T-helper 17 cell (primary cell): Measurements from ENCODE around the gene RNF126. TPM values are rescaled to one million over a fixed set of nuclear protein-coding genes. Genes with fewer than 3 reads are reported as not detected.
"Not testable (repeated sequence)": the region's sequence is repeated elsewhere in the genome, so short reads cannot be mapped to it uniquely, and the experiment has no call there.

ENCODE experiments used
- ATAC-seq: fragments of 150-1000 bp; cut with Tn5 transposase; 2 replicates; pipeline ENCODE4 v1.10.0; 2021; ENCODE audit warnings: mild to moderate bottlenecking, moderate library complexity
- DNase-seq, 3 donors: peaks; one replicate each; pipeline versions ENCODE4 v3.0.0 to v3.0.0-alpha.2; 2020 to 2021
- H3K9me3 ChIP-seq: one replicate; pipeline ENCODE4 v1.7.0; 2013; ENCODE audit warnings: low read length, mild to moderate bottlenecking; ENCODE audit not compliant: control insufficient read depth, poor library complexity, severe bottlenecking
- H3K27ac Mint-ChIP-seq: one replicate; pipeline ENCODE4 v1.8.0; 2022; ENCODE audit warnings: mild to moderate bottlenecking, moderate library complexity, mixed read lengths
- H3K27me3 Mint-ChIP-seq: one replicate; pipeline ENCODE4 v1.8.0; 2022; ENCODE audit warnings: mixed read lengths
- H3K36me3 Mint-ChIP-seq: one replicate; pipeline ENCODE4 v1.8.0; 2022; ENCODE audit warnings: low read depth, mixed read lengths
- H3K4me1 Mint-ChIP-seq: one replicate; pipeline ENCODE4 v1.8.0; 2022; ENCODE audit warnings: mild to moderate bottlenecking, mixed read lengths
- H3K4me3 Mint-ChIP-seq: one replicate; pipeline ENCODE4 v1.8.0; 2022; ENCODE audit warnings: mild to moderate bottlenecking, moderate library complexity, mixed read lengths
- total RNA-seq, 4 donors: library from RNA in 2 of 4; stranded (reverse) in 2 of 4; gene quantifications; one replicate each; pipeline ENCODE4 v1.2.3 and lab custom pipeline; 2022 to 2026

Gene RNF126
- total RNA-seq, 2 donors from 2014 or later = 105 to 126 TPM

- ATAC-seq (no peak), DNase-seq (no peak)
- H3K27me3 Mint-ChIP-seq = peaks cover 7% of the 10 kb centered on the region
- H3K4me1 Mint-ChIP-seq = peaks cover 9% of the 10 kb centered on the region
- H3K36me3 Mint-ChIP-seq = no peaks in the 10 kb centered on the region
- peak overlapping the region; percentile 92 for H3K4me3 Mint-ChIP-seq
- H3K9me3 ChIP-seq = no peaks in the 10 kb centered on the region
- no peak overlapping the region for H3K27ac Mint-ChIP-seq
Observed at GRCh38 chr19:679418-680286, 16.6 kb upstream of the RNF126 start.

- H3K27me3 Mint-ChIP-seq = peaks cover 9% of the 10 kb centered on the region
- H3K9me3 ChIP-seq = no peaks in the 10 kb centered on the region
- H3K4me3 Mint-ChIP-seq = peak overlapping the region; percentile 75
- H3K4me1 Mint-ChIP-seq = peaks cover 9% of the 10 kb centered on the region
- ATAC-seq = no peak
- DNase-seq = no peak
- no peaks in the 10 kb centered on the region for H3K36me3 Mint-ChIP-seq
- H3K27ac Mint-ChIP-seq = no peak overlapping the region
Observed at GRCh38 chr19:678791-679388, 15.9 kb upstream of the RNF126 start.

GRCh38 chr19:677601-678436, 14.8 kb upstream of the RNF126 start:
- H3K9me3 ChIP-seq = no peaks in the 10 kb centered on the region
- H3K27ac Mint-ChIP-seq = no peak overlapping the region
- H3K4me3 Mint-ChIP-seq = peak overlapping the region; percentile 31
- DNase-seq = no peak
- H3K36me3 Mint-ChIP-seq = no peaks in the 10 kb centered on the region
- H3K27me3 Mint-ChIP-seq = peaks cover 17% of the 10 kb centered on the region
- ATAC-seq = no peak
- H3K4me1 Mint-ChIP-seq = peaks cover 9% of the 10 kb centered on the region

- Mint-ChIP-seq H3K27me3 (peaks cover 17% of the 10 kb centered on the region), H3K4me3 (no peak overlapping the region), H3K36me3 (no peaks in the 10 kb centered on the region), H3K4me1 (peaks cover 9% of the 10 kb centered on the region), H3K27ac (no peak overlapping the region)
- H3K9me3 ChIP-seq = no peaks in the 10 kb centered on the region
- no peak for DNase-seq
- no peak for ATAC-seq
Observed at GRCh38 chr19:677201-677600, 14.2 kb upstream of the RNF126 start.

GRCh38 chr19:676339-677105, 13.5 kb upstream of the RNF126 start, which contains the start of gene FSTL3:
FSTL3 (plus strand) TSS chr19:676392; CDS start chr19:676424, 32 bp downstream.
- ATAC-seq = no peak
- Mint-ChIP-seq H3K27me3 (peaks cover 17% of the 10 kb centered on the region), H3K4me3 (peak within 1 kb of the TSS; percentile 21), H3K36me3 (no peaks in the 10 kb centered on the region), H3K27ac (no peak within 1 kb of the TSS), H3K4me1 (peaks cover 9% of the 10 kb centered on the region)
- no peaks in the 10 kb centered on the region for H3K9me3 ChIP-seq
- no peak for DNase-seq

GRCh38 chr19:676007-676338, 13.0 kb upstream of the RNF126 start:
- Mint-ChIP-seq H3K4me1 (peaks cover 9% of the 10 kb centered on the region), H3K27me3 (peaks cover 17% of the 10 kb centered on the region), H3K4me3 (no peak overlapping the region), H3K36me3 (no peaks in the 10 kb centered on the region), H3K27ac (no peak overlapping the region)
- ATAC-seq (no peak), DNase-seq (no peak)
- H3K9me3 ChIP-seq = no peaks in the 10 kb centered on the region

- no peak overlapping the region for H3K4me3 Mint-ChIP-seq
- no peak for DNase-seq
- peaks cover 4% of the 10 kb centered on the region for H3K4me1 Mint-ChIP-seq
- peaks cover 17% of the 10 kb centered on the region for H3K27me3 Mint-ChIP-seq
- no peaks in the 10 kb centered on the region for H3K9me3 ChIP-seq
- no peaks in the 10 kb centered on the region for H3K36me3 Mint-ChIP-seq
- no peak overlapping the region for H3K27ac Mint-ChIP-seq
- no peak for ATAC-seq
Observed at GRCh38 chr19:674282-675151, 11.5 kb upstream of the RNF126 start.

- Mint-ChIP-seq H3K4me3 (no peak overlapping the region), H3K36me3 (peaks cover 3% of the 10 kb centered on the region), H3K27me3 (peaks cover 17% of the 10 kb centered on the region), H3K27ac (no peak overlapping the region), H3K4me1 (peaks cover 4% of the 10 kb centered on the region)
- DNase-seq (no peak), ATAC-seq (peak; percentile 41)
- H3K9me3 ChIP-seq = no peaks in the 10 kb centered on the region
Observed at GRCh38 chr19:670609-671075, 7.6 kb upstream of the RNF126 start.

- H3K9me3 ChIP-seq, H3K27ac Mint-ChIP-seq, H3K4me3 Mint-ChIP-seq, H3K36me3 Mint-ChIP-seq, ATAC-seq, H3K4me1 Mint-ChIP-seq, H3K27me3 Mint-ChIP-seq, DNase-seq: not testable (repeated sequence)
Observed at GRCh38 chr19:668675-669434, 5.8 kb upstream of the RNF126 start.

GRCh38 chr19:666985-667573, 4.1 kb upstream of the RNF126 start:
- not testable (repeated sequence) for H3K36me3 Mint-ChIP-seq, H3K4me3 Mint-ChIP-seq, ATAC-seq, DNase-seq, H3K27me3 Mint-ChIP-seq, H3K27ac Mint-ChIP-seq, H3K9me3 ChIP-seq
- peaks cover 14% of the 10 kb centered on the region for H3K4me1 Mint-ChIP-seq

GRCh38 chr19:664913-665443, 2.0 kb upstream of the RNF126 start:
- ATAC-seq (no peak), DNase-seq (peak; percentile 73 to 78 (median 75))
- Mint-ChIP-seq H3K36me3 (peaks cover 3% of the 10 kb centered on the region), H3K27me3 (no peaks in the 10 kb centered on the region), H3K4me1 (peaks cover 22% of the 10 kb centered on the region), H3K27ac (peak overlapping the region; percentile 78), H3K4me3 (peak overlapping the region; percentile 74)
- no peaks in the 10 kb centered on the region for H3K9me3 ChIP-seq
